ENCODE measurements around the gene FBN1.

FBN1 gene

GRCh38 chr15:48650931-48651330 lies 5.4 kb upstream of the FBN1 start:
- no peak for DNase-seq

GRCh38 chr15:48647962-48648361 lies 2.5 kb upstream of the FBN1 start:
- no peak for DNase-seq

GRCh38 chr15:48646331-48646730 lies 822 bp upstream of the FBN1 start:
- no peak for DNase-seq

- no peak for DNase-seq
These were observed 517 bp downstream of the FBN1 start for GRCh38 chr15:48644827-48645557.

GRCh38 chr15:48644467-48644826 lies 1.1 kb downstream of the FBN1 start:
- DNase-seq = no peak

GRCh38 chr15:48643776-48644466 lies 1.6 kb downstream of the FBN1 start:
- DNase-seq = no peak

GRCh38 chr15:48643206-48643605 lies 2.3 kb downstream of the FBN1 start:
- DNase-seq = no peak

GRCh38 chr15:48642795-48643194 lies 2.7 kb downstream of the FBN1 start:
- no peak for DNase-seq

- no peak for DNase-seq
These were observed 4.1 kb downstream of the FBN1 start for GRCh38 chr15:48641416-48641815.

- no peak for DNase-seq
These were observed 6.5 kb downstream of the FBN1 start for GRCh38 chr15:48638963-48639362.

- DNase-seq = no peak
These were observed 7.9 kb downstream of the FBN1 start for GRCh38 chr15:48637639-48638038.

- DNase-seq = no peak
These were observed 9.0 kb downstream of the FBN1 start for GRCh38 chr15:48636511-48636910.

GRCh38 chr15:48634893-48635292 lies 10.6 kb downstream of the FBN1 start:
- no peak for DNase-seq

- DNase-seq = no peak
These were observed 11.4 kb downstream of the FBN1 start for GRCh38 chr15:48634096-48634495.

GRCh38 chr15:48632651-48633050 lies 12.9 kb downstream of the FBN1 start:
- DNase-seq = no peak

GRCh38 chr15:48631176-48631770 lies 14.2 kb downstream of the FBN1 start:
- no peak for DNase-seq

- DNase-seq = no peak
These were observed 15.3 kb downstream of the FBN1 start for GRCh38 chr15:48630245-48630644.

GRCh38 chr15:48628832-48629231 lies 16.7 kb downstream of the FBN1 start:
- DNase-seq = no peak

- DNase-seq = no peak
These were observed 18.1 kb downstream of the FBN1 start for GRCh38 chr15:48627260-48627940.

GRCh38 chr15:48625126-48625525 lies 20.4 kb downstream of the FBN1 start:
- DNase-seq = no peak

- DNase-seq = no peak
These were observed 20.8 kb downstream of the FBN1 start for GRCh38 chr15:48624700-48625099.

GRCh38 chr15:48623456-48623855 lies 22.1 kb downstream of the FBN1 start:
- no peak for DNase-seq

GRCh38 chr15:48622237-48622636 lies 23.3 kb downstream of the FBN1 start:
- no peak for DNase-seq

- no peak for DNase-seq
These were observed 26.1 kb downstream of the FBN1 start for GRCh38 chr15:48619446-48619845.
